Posterior vena cava (tissue), 2 donors: ENCODE measurements around the gene MLXIPL. TPM values are rescaled to one million over a fixed set of nuclear protein-coding genes. Genes with fewer than 3 reads are reported as not detected.
"Not testable (repeated sequence)": the region's sequence is repeated elsewhere in the genome, so short reads cannot be mapped to it uniquely, and the experiment has no call there.

Experiments used
- DNase-seq: peaks from one replicate; pipeline ENCODE4 v3.0.0-alpha.2; 2020; ENCODE audit warnings: low spot score
- intact Hi-C, 2 donors: fragments of 100-400 bp; cut with DNase I; formaldehyde crosslinking; loops; one replicate each; pipeline versions ENCODE4 v1.14.1 to v1.14.2; 2022 to 2023
- total RNA-seq, 2 donors: library from RNA; stranded (reverse); fragmentation: NEBNext Ultra II Directional; extraction: Animal tissue kit (Norgen Biotek cat#: 25700); gene quantifications; one replicate each; pipeline ENCODE4 v1.2.1, GENCODE V29; 2021
- donor health status: DM: yes; HTN: yes; CAD: no.
- donor health status: DM: yes; HTN: yes; CAD: no.

Gene MLXIPL
- total RNA-seq, 2 donors from 2014 or later: 3.3 to 14.0 TPM

DNA sequence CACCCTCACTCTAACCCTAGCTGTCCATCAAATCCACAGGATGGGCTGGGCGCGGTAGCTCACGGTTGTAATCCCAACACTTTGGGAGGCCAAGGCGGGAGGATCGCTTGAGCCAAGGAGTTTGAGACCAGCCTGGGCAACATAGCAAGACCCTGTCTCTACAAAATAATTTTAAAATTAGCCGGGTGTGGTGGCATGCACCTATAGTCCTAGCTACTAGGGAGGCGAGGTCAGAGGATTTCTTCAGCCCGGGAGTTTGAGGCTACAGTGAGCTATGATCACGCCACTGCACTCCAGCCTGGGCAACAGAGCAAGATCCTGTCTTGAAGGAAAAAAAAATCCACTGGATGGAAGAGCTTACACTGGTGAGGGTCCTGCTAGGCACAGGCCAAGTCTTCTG, 6.8 kb downstream of the MLXIPL start:
- intact Hi-C loops, DNase-seq: not testable (repeated sequence)

DNA sequence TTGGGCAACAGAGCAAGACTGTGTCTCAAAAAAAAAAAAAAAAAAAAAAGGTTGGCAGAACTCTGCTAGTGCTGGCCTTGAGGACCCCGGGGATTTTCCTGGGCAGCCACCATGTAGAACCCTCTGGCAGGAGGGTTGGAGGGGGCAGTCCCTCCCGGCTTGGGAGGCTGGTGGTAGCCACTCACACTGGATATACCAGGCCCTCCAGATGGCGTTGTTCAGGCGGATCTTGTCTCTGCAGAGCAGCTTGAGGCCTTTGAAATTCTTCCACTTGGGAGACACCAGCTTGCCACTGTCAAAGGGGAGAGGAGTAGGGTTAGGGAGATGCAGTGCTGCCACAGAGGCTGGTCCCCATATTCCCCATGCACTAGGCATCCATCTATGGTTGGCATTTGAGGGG, 8.4 kb downstream of the MLXIPL start:
- intact Hi-C loops: no loop called here
- DNase-seq: no peak

DNA sequence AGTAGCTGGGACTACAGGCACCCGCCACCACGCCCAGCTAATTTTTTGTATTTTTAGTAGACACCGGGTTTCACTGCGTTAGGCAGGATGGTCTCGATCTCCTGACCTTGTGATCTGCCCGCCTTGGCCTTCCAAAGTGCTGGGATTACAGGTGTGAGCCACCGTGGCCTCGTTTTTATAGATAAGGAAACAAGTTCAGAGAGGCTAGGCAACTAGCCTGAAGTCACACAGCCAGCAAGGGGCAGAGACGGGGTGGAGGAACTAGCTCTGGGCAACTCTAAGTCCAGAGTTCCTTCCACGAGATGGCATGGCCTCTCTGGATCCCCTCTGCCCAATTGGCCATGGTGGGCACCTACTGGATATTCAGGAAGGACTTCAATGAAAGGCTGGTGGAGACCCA, 9.4 kb downstream of the MLXIPL start:
- not testable (repeated sequence) for DNase-seq

DNA sequence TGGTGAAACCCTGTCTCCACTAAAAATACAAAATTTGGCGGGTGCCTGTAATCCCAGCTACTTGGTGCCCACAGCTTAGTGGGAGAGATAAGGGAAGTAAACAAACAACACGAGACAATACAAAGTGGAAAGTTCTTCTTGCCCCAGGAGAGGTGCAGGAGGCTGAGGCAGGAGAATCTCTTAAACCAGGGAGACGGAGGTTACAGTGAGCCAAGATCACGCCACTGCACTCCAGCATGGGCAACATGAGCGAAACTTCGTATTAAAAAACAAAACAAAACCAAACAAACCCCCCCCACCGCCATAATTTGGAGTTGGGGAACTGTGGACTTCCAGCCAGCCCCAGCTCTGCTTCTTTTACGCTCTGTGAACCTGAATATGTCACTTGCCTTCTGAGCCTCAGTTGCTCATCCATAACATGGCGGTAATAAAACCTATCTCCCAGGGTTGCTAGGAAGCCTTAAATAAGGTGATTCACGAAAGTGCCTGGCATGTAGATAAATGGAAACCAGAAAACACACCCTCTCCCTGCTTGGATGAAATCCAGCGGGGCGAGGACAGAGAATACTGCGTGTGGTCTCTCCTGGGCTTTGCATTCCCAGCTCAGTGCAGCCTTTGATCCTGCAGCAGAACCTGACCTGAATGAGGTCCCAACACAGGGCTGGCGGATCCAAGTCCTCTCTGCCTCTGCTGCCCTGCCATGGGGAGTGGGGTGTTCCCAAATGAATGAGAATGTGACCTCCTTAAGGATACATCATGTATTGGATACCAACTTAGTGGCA, 10.2 kb downstream of the MLXIPL start:
- no peak for DNase-seq
- intact Hi-C loops: no loop called here

More for the DNA sequence above, 9.4 kb downstream of the MLXIPL start:
- intact Hi-C loops: not testable (repeated sequence)

DNA sequence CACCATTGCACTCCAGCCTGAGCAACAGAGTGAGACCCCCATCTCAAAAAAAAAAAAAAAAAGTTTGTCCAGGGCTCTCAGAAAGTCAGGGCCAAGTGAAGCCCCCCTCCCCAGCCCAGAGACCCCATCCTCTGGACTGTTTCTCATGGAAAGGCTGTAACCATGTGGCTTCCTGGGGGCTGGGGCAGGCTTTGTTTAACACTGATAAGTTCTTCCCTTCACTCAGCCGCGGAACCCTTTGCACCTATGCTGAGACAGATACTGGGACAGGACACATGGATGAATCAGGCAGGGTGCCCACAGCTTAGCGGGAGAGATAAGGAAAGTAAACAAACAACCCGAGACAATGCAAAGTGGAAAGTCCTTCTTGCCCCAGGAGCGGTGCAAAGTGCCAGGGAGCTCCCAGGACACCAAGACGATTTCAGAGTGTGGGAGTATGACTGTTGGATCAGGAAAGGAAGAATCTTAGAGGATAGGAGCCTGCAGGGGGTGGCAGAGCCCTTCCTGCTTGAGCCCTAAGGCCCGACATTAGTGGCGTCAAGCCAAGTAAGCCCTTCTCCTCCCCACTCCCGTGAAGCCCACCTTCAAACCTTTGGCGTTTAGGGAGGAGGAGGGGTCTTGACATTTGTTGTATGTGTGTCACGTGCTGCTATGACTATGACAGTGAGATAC, 11.6 kb downstream of the MLXIPL start:
- intact Hi-C loops: no loop called here
- DNase-seq: no peak

DNA sequence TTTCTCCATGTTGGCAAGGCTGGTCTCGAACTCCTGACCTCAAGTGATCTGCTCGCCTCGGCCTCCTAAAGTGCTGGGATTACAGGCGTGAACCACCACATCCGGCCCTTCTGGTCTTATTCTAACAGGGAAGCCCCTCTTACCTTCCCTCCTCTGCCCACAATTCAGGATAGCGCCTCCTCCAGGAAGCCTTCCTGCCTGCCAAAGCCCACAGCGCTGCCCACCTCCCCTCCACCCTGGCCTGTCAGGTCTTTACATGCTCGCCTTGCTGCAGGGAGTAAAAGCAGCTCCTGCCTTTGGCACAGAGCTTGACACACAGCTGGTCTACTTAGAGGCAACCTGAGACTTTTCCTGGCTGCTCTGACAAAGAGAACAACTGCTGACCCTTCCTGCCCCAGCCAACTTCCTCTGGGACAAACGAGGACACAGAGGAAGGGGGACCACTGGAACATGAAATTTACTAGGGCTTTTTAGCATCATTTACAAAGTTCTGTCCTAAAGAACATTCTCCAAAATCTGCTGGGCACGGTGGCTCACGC, 13.2 kb downstream of the MLXIPL start:
- no peak for DNase-seq
- intact Hi-C loops: no loop called here

DNA sequence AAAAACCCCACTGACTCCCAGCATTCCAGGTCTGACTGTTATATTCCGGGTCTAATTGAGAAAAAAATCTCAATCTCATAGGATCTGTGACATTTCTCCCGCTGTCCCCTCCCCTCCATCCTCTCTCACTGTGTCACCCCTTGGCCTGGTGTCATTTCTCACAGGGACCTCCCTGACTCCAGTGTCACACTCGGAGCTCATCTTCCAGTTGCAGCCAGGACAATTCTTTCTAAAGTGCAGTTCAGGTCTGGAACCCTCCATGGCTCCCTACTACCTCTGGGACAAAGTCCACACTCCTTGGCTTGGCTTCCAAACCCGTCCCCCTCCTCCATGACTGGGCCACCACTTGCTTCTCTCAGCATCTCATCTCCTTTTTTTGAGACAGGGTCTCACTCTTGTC, 14.2 kb downstream of the MLXIPL start:
- DNase-seq: no peak
- intact Hi-C loops: no loop called here

DNA sequence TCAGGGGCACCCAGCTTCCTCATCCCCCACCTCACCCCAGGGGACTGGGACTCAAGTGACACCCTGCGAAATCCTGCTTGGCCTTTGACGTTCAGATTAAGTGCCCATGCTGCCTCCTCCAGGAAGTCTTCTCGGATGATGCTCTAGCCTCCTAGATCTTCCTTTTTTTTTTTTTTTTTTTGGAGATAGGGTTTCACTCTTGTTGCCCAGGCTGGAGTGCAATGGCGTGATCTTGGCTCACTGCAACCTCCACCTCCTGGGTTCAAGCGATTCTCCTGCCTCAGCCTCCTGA, 16.7 kb downstream of the MLXIPL start:
- not testable (repeated sequence) for DNase-seq
- intact Hi-C loops: loop anchor here (5.0 kb wide), 2 partner anchors 60 to 120 kb away; partner anchors contain the start of gene VPS37D (in 1 of the 2)

DNA sequence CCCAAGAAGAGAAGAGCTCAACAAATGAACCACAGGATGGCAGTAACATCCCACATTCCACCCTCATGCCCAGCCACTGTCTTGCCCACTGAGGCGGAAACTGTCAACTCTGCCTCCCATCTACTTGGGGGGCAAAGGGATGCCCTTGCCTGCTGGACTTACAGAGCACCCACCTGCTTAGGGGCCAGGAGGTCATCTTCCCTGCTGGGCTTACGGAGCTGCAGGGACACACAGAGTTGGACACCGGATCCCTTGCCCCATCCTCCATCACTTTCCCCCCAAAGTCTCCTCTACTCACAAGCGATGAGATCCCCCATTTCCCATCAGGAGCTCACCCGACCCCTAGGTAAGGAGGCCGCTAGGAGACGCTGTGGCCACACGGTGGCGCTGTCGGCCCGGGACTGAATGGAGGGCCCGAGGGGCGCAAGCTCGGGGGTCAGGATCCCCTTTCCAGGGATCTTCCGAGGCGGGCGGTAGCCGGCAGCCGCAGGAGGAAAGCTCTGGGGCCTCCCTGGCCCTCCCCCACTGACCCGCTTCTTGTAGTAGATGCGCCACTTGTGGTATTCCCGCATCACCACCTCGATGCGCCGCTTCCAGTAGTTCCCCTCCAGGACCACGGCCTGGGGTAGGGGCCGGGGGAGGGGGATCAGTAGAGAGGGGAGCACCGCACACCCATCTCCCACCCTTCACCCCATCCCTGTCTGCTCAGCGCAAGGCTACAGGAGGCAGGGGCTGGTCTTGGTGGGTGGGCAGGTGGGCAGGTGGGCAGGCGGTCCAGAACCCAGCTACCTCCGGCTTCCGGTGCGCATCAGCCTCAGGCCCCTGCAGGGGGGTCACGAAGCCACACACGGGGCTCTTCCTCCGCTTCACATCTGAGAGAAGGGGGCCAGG, 17.3 kb downstream of the MLXIPL start:
- no peak for DNase-seq
- intact Hi-C loops: loop anchor here (5.0 kb wide), 2 partner anchors 60 to 120 kb away; partner anchors contain the start of gene VPS37D (in 1 of the 2)

DNA sequence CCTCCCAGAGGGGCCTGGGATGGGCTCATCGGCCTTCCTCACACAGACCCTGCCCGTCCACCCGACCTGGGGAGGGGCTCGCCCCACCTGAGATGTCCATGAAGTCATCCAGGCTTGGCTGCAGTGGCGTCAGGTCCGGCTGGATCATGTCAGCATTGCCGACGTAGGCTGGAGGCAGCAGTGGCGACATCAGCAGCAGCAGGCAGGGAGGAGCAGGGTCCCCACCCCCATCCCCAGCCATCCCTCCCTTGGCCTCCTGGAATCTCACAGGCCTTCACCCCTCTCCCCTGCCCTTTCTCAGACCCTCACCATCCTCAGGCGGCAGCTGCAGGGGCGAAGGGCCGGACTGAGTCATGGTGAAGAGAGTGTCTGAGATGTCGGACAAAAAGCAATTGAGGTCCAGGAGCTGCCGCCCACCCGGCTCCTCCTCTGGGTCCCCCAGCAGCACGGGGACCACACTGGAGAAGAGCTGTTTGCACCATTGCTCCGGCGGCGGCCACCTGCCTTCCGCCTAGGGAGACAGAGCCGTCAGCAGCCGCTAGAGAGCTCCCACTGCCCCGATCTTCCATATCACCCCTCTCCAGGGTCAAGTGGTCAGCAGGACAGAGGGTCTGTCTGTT, 18.6 kb downstream of the MLXIPL start:
- intact Hi-C loops: loop anchor here (5.0 kb wide), 2 partner anchors 62 to 122 kb away; partner anchors contain the start of gene VPS37D (in 1 of the 2)
- no peak for DNase-seq

DNA sequence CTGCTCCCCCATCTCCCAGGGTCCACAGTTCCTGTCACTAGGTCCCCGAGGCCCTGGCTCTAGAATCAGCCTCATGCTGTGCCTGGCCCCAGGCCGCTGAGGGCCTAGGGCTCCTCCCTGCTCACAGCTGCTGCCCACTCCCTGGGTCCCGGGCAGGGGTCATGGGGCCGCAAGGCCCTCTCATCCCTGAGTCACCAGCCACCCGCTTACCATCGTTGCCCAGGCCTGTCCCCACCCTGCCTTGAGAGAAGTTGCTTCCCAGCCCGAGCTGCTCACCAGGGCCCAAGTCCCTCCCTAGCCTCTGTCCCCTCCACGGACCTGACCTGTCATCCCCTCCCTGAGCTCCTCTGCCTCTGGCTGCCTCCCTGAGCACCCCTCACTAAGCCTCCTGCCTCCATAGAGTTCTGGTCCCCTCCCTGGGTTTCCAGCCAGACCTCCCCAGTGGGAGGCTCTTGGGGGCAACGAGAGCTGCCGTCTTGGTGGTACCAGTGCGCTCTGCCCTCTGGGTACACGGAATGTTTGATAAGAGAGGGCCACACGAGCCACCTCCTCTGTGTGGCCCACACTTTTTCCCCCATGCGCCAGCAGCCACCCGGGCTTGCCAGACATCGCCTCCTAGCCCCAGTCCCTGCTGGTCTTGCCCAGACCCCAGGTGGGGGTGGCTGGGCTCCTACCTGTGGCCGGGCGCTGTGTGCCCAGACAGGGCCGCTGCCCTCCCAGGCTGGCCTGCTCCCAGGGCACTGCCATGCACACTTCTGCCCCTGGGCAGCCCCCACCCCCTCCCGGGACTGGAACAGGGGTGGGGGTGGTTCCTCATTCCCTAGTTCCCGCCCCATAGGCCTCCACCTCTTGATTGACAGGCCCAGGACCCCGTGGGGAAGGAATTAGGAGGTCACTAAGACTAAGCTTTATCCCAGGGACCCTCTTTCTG, 21.3 kb downstream of the MLXIPL start:
- DNase-seq: no peak
- intact Hi-C loops: no loop called here

DNA sequence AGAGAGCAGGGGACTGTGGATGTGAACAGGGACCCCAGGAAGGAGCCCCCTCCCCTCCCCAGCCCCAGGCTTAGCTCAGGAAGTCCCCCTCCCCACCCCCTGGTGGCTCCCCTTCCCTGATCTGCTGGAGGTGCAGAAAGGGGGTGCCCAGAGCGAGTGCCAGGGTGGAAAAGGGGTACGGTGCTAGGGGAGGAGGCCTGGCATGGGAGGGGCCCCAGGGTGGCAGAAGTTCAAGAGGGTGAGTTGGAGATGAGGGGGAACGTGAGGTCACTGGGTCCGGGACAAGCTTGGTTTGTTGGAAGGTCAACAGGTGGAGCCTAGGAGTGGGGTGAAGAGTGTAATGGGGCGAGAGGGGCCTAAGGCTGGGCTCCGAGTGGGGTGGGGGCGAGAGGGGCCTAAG, 24.4 kb downstream of the MLXIPL start:
- DNase-seq: no peak
- intact Hi-C loops: no loop called here

DNA sequence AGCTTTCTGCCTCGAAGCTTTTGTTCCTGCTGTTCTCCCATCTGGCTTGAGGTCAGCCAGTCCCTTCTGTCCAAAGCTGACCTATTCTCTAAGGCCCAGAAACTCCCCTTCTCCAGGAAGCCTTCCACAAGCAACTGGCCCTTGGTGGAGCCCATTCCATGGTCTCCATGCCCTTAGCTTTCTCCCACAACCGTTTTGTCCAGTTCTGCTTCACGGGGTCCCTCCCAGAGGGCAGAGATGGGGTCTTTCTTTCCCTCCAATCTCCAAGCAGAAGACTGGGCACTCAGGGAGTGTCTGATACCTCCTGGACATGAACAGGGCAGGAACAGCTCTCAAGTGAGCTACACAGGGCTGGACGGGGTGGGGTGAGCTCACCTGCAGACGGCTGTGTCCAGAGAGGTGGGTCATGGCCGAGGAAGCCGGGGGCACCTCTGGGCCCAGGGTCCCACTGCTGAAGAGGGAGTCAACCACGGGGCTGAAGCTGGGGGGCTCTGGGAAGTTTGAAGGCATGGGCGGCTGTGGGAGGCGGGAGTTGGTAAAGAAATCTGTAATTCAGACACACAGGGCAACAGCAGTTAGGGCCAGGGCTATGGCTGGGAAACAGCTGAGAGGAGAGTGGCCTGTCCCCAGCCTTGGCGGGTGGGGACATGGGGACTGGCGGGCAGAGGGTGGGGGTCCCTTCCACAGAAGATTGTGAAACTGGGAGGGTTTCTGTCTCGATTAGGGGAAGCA, 25.0 kb downstream of the MLXIPL start:
- intact Hi-C loops: no loop called here

DNA sequence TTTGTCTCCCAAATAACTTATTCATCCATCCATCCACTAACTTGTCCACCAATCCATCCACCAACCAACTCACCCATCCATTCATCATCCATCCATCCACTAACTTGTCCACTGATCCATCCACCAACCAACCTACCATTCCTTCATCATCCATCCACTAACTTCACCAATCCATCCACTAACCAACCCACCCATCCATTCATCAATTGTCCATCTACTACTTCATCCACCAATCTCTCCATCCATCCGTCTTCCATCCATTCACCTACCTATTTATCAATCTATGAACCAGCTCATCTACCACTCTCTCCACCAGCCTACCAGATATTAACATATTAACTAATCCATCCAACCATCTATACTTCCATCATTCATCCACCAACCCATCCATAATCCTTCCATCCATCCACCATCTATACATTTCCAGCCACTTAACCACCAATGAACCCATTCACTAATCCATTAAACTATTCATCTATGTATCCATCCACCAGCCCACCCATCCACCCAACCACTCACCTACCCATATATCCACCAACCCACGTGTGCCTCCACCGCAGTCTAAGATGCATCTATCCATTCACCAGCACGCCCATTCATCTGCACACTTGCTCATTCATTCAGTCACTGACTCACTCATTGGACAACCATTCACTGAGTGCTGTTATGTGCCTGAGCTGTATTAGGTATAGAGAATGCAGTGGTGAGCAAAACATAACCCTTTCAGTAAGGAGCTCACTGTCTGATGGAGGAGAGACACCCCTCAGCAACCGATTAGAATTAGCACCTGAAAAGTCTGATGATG, 26.1 kb downstream of the MLXIPL start:
- no peak for DNase-seq
- intact Hi-C loops: no loop called here

More for the DNA sequence above, 25.0 kb downstream of the MLXIPL start:
- no peak for DNase-seq

DNA sequence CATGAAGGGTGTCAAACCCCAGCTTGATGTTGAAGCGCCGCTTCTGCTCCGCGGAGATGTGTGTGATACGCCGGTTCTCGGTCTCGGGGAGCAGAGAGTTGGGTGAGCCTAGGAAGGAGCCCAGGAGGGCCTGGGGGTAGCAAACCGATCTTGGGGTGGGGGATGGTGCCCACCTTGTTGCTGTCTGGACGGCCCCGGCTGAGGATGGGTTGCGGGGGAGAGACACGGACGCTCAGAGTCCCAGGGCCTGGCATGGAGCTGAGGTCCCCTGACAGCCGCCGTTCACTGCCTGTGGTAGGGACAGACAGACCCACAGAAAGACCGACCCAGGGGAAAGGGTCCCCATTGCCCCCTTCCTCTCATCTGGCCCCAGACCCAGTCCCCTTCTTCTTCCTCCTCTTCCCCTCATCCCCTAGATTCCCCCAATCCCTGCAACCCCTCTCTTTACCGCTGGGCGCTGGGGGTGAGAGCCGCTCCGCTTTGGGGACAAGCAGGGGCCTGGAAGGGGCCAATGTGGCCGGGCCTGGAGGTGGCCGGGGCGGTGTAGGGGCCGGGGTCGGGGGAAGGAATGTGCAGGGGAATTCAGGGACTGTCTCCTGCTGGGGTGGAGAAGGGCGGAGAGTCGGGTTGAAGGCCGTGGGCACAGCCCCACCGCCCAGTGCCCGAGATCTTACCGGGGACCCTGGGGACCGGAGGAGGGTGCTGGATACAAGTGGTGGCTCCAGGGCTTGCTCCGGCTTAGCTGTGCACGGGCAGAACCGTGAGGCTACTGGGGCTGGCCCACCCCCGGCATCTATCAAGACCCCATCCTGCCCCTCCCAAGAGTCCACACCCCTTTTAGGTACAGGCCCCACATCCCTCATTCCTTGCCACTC, 27.9 kb downstream of the MLXIPL start:
- intact Hi-C loops: no loop called here

DNA sequence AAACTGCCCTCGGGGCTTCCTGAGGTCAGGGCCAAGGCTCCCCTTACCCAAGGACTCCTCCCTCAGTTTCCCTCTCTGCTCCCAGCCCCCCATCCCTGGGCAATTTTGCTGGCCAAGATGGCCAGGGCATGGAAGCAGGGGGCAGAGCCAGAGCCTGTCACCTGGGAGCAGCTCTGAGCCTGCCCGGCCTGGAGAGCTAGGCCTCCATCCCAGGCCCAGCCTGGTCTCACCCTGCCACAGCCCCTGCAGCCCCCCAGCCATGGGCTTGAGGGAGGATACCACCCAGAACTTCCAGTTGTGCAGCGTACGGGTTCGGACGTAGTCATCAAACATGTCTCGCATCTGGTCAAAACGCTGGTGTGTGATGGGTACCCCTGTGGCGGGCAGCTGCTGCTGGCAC, 29.0 kb downstream of the MLXIPL start:
- intact Hi-C loops: no loop called here
- no peak for DNase-seq

More for the DNA sequence above, 27.9 kb downstream of the MLXIPL start:
- no peak for DNase-seq
